Neural progenitor cell (in vitro differentiated cells): Measurements from ENCODE around the gene PHKG1.

Experiments
- CTCF ChIP-seq: fragments of 200-600 bp; sonication (generic); IDR thresholded peaks from 2 replicates; pipeline ENCODE4 v1.5.1; 2017; ENCODE audit warnings: antibody characterized with exemption, mild to moderate bottlenecking
- EZH2phosphoT487 ChIP-seq: fragments of 200-600 bp; sonication (generic); IDR thresholded peaks from 2 replicates; pipeline ENCODE4 v1.6.1; 2017; ENCODE audit warnings: antibody characterized with exemption

- no peak for TF ChIP-seq CTCF
- no peak for TF ChIP-seq EZH2phosphoT487
Measured at GRCh38 chr7:56124981-56125380, 32.2 kb upstream of the PHKG1 start.
